Smooth muscle cell (in vitro differentiated cells): ENCODE measurements around the gene FBXL7. TPM values are rescaled to one million over a fixed set of nuclear protein-coding genes. Genes with fewer than 3 reads are reported as not detected.

Experiments used
- DNase-seq: peaks from one replicate; lab custom pipeline; 2025; ENCODE audit not compliant: unreplicated experiment; lab: John Stamatoyannopoulos, UW
- H2AFZ ChIP-seq: fragments of 200-600 bp; sonication (generic); 2 replicates; pipeline ENCODE4 v1.6.0; 2016; ENCODE audit warnings: antibody characterized with exemption, low read depth, mild to moderate bottlenecking
- H3F3A ChIP-seq: fragments of 200-600 bp; sonication (generic); 2 replicates; pipeline ENCODE4 v1.6.0; 2017; ENCODE audit warnings: antibody characterized with exemption, low read depth
- H3K27ac ChIP-seq: fragments of 200-600 bp; sonication (generic); 2 replicates; pipeline ENCODE4 v1.5.1; 2016; ENCODE audit warnings: low read depth, mild to moderate bottlenecking
- H3K27me3 ChIP-seq: fragments of 200-600 bp; sonication (generic); 2 replicates; pipeline ENCODE4 v1.6.1; 2016; ENCODE audit warnings: low read depth, mild to moderate bottlenecking
- H3K36me3 ChIP-seq: fragments of 200-600 bp; sonication (generic); 2 replicates; pipeline ENCODE4 v1.5.1; 2016; ENCODE audit warnings: low read depth
- H3K4me1 ChIP-seq: fragments of 200-600 bp; sonication (generic); 2 replicates; pipeline ENCODE4 v1.5.1; 2016; ENCODE audit warnings: low read depth
- H3K4me2 ChIP-seq: fragments of 200-600 bp; sonication (generic); 2 replicates; pipeline ENCODE4 v1.6.0; 2016; ENCODE audit warnings: mild to moderate bottlenecking
- H3K4me3 ChIP-seq: fragments of 200-600 bp; sonication (generic); 2 replicates; pipeline ENCODE4 v1.5.1; 2016; ENCODE audit warnings: mild to moderate bottlenecking
- H3K79me2 ChIP-seq: fragments of 200-600 bp; sonication (generic); 2 replicates; pipeline ENCODE4 v1.6.0; 2016; ENCODE audit warnings: low read depth, mild to moderate bottlenecking
- H3K9ac ChIP-seq: fragments of 200-600 bp; sonication (generic); 2 replicates; pipeline ENCODE4 v1.6.0; 2016; ENCODE audit warnings: low read depth
- H3K9me3 ChIP-seq: fragments of 200-600 bp; sonication (generic); replicated peaks from 2 replicates; pipeline ENCODE4 v1.5.1; 2016; ENCODE audit warnings: low read depth
- H4K20me1 ChIP-seq: fragments of 200-600 bp; sonication (generic); 2 replicates; pipeline ENCODE4 v1.6.0; 2016; ENCODE audit warnings: low read depth
- WGBS: methylation state at CpG from one replicate; pipeline ENCODE4 v1.1.7; 2016; ENCODE audit warnings: low lambda C conversion rate; 5-methylcytosine and 5-hydroxymethylcytosine counted together
- polyA plus RNA-seq: library from polyadenylated mRNA; unstranded; fragments of >200 nt; fragmentation: Nextera tagmentation; extraction: Ambion mirVana; gene quantifications from 2 replicates; pipeline ENCODE4 v1.2.1, GENCODE V29; 2016
- total RNA-seq: library from RNA; depleted of rRNA; stranded (reverse); fragments of >200 nt; gene quantifications from 2 replicates; pipeline ENCODE4 v1.2.3, GENCODE V29; 2014
- TF ChIP-seq, protein P1 (sequence below): fragments of 200-600 bp; sonication (generic); IDR thresholded peaks from 2 replicates; pipeline ENCODE4 v1.5.1; 2017; ENCODE audit warnings: borderline replicate concordance, mild to moderate bottlenecking, antibody characterized with exemption; ENCODE audit not compliant: insufficient read depth, poor library complexity, severe bottlenecking

FBXL7 gene
- total and polyA plus RNA-seq, 2 experiments from 2014 or later, result 20.2 to 21.0 TPM

DNA sequence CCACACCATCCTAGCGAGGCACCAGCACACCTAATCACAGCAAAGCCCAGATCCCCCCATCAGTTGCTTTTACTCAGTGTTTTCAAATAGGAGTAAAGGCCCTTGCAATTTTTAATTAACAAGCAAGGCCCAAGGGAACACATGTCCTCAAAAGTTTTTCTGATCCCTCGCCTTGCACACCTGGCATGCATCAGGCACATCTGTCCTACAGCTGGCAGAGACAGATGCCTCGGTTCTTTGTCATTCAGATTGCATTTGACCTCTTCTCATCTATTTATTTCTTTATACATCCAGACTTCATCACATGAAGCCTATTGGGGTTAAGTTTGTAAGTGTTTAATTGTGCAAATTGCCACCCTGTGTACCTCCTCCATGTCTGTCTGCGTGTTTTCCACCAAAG is 438.2 kb downstream of the FBXL7 start:
- no peak overlapping the region for H3K9ac ChIP-seq
- no peak for DNase-seq
- no peak overlapping the region for H3K4me3 ChIP-seq
- H3K27me3 ChIP-seq, result no peaks in the 10 kb centered on the region
- H3K27ac ChIP-seq, result no peak overlapping the region
- no peaks in the 10 kb centered on the region for H3K9me3 ChIP-seq
- peaks cover 10% of the 10 kb centered on the region for H3K4me1 ChIP-seq
- H4K20me1 ChIP-seq, result no peaks in the 10 kb centered on the region
- TF ChIP-seq, protein P1, sequence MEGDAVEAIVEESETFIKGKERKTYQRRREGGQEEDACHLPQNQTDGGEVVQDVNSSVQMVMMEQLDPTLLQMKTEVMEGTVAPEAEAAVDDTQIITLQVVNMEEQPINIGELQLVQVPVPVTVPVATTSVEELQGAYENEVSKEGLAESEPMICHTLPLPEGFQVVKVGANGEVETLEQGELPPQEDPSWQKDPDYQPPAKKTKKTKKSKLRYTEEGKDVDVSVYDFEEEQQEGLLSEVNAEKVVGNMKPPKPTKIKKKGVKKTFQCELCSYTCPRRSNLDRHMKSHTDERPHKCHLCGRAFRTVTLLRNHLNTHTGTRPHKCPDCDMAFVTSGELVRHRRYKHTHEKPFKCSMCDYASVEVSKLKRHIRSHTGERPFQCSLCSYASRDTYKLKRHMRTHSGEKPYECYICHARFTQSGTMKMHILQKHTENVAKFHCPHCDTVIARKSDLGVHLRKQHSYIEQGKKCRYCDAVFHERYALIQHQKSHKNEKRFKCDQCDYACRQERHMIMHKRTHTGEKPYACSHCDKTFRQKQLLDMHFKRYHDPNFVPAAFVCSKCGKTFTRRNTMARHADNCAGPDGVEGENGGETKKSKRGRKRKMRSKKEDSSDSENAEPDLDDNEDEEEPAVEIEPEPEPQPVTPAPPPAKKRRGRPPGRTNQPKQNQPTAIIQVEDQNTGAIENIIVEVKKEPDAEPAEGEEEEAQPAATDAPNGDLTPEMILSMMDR, result no peak
- 98% methylated on average over 4 of the region's 4 CpGs for WGBS
- no peaks in the 10 kb centered on the region for H3K79me2 ChIP-seq
- no peaks in the 10 kb centered on the region for H3F3A ChIP-seq
- no peak overlapping the region for H2AFZ ChIP-seq
- no peaks in the 10 kb centered on the region for H3K36me3 ChIP-seq
- H3K4me2 ChIP-seq, result no peak overlapping the region

DNA sequence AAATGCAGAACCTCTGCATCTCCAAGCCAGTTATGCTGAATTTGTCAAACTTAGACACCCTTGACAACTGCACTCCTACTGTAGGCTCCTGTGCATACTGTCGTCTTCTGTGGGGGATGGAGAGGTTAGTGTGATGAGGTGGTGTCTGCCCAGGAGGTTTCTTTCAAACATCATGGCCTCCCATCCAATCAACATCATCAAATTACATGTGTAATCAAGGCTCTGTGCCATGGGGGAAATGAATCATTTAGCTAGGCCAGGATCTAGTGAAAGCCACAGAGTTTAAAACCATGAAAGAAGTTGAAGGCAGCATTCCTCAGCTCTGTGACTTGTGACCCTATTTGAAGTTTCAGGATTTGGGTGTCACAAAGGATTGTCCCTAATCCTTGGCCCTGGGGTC is 439.0 kb downstream of the FBXL7 start:
- no peak for DNase-seq
- Histone ChIP-seq H3K4me3 (no peak overlapping the region), H3F3A (no peaks in the 10 kb centered on the region), H2AFZ (no peak overlapping the region), H3K27me3 (no peaks in the 10 kb centered on the region), H3K36me3 (no peaks in the 10 kb centered on the region), H4K20me1 (no peaks in the 10 kb centered on the region), H3K27ac (no peak overlapping the region), H3K4me2 (no peak overlapping the region), H3K79me2 (no peaks in the 10 kb centered on the region), H3K9me3 (no peaks in the 10 kb centered on the region), H3K9ac (no peak overlapping the region), H3K4me1 (peaks cover 9% of the 10 kb centered on the region)
- WGBS, result 79% methylated on average over 1 of the region's 1 CpG
- TF ChIP-seq, protein P1, result no peak

DNA sequence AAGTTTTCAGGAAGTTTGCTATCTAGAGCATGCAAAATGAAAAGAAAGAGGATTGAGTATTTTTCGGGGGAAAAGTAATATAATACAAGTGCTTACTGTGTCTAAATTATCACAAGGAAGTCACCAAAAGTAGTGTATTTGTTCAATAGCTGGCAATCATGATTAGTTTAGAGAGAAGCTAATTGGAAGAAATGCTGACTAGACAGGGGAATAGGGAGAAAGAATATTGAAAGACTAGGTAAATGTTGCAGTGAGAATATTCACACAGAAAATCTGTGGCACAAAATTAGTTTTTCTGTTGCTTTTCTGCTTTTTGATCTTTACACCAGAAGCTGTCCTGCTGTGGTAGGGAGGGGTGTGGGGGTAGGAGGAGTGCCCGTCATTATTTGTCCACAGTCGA is 440.9 kb downstream of the FBXL7 start:
- Histone ChIP-seq H3K9ac (no peak overlapping the region), H2AFZ (no peak overlapping the region), H3K4me1 (peaks cover 21% of the 10 kb centered on the region), H3K4me2 (no peak overlapping the region), H3K27ac (no peak overlapping the region), H3K79me2 (no peaks in the 10 kb centered on the region), H4K20me1 (no peaks in the 10 kb centered on the region), H3F3A (peaks cover 4% of the 10 kb centered on the region), H3K9me3 (no peaks in the 10 kb centered on the region), H3K27me3 (no peaks in the 10 kb centered on the region), H3K36me3 (no peaks in the 10 kb centered on the region), H3K4me3 (no peak overlapping the region)
- TF ChIP-seq, protein P1, result no peak
- no peak for DNase-seq
- WGBS, result 95% methylated on average over 3 of the region's 3 CpGs

- no peaks in the 10 kb centered on the region for H3K27me3 ChIP-seq
- no peak for DNase-seq
- H3K4me3 ChIP-seq, result no peak overlapping the region
- TF ChIP-seq, protein P1, result no peak
- H2AFZ ChIP-seq, result no peak overlapping the region
- H3K36me3 ChIP-seq, result no peaks in the 10 kb centered on the region
- H3K4me1 ChIP-seq, result peaks cover 23% of the 10 kb centered on the region
- peaks cover 5% of the 10 kb centered on the region for H3F3A ChIP-seq
- H3K9ac ChIP-seq, result no peak overlapping the region
- peak overlapping the region; percentile 61 for H3K27ac ChIP-seq
- no peaks in the 10 kb centered on the region for H3K9me3 ChIP-seq
- no peaks in the 10 kb centered on the region for H4K20me1 ChIP-seq
- H3K79me2 ChIP-seq, result no peaks in the 10 kb centered on the region
- H3K4me2 ChIP-seq, result peak overlapping the region; percentile 46
- WGBS, result 11% methylated on average over 2 of the region's 2 CpGs
These were observed 443.5 kb downstream of the FBXL7 start for GRCh38 chr5:15943487-15943886.
